SIG-M5 (cell line): ENCODE results near the gene OTX1.
"Not testable (repeated sequence)": the region's sequence is repeated elsewhere in the genome, so short reads cannot be mapped to it uniquely, and the experiment has no call there.

ENCODE experiments used
- DNase-seq: peaks from one replicate; lab custom pipeline; 2025; lab: John Stamatoyannopoulos, UW

The OTX1 gene

DNA sequence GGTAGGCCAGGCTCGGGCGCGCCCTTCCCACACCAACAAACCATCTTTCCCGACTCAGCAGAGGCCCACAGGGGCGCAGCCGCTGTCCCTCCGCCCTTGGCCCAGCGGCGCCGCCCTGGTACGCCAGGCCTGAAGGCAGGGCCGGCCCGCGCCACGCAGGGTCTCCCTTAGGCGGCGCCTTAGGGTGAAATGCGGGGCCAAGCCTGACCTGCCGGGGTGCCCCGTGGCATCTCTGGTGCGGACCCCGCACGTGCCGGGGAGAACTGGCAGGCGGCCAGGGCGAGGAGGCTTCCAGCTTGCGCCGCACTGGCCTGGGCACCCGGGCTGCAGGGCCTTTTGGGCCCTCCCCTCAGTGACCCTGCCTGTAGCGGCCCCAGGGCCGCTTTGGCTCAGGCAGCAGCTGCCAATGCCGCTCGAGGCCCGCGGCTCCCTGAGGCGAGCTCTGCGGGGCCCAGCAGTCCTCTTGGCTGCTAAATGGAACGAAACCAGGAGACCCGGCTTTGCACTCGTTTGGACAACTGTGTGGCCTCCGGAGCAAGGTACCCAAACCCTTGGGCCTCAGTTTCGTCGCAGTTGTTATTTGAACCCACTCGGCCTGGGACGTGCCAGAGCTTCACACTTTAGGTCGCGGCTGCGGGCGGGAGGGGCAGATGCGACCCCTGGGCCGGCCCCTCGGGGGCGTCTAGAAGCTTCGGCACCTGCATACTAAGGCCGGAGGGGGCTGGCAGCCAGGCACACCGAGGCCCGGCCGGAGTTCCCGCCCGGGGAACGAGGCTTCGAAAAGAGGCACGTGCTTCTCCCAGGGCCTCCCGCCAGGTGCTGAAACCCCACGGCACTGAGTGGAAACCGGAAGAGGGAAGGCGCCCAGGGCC is 8.5 kb downstream of the OTX1 start:
- no peak for DNase-seq

DNA sequence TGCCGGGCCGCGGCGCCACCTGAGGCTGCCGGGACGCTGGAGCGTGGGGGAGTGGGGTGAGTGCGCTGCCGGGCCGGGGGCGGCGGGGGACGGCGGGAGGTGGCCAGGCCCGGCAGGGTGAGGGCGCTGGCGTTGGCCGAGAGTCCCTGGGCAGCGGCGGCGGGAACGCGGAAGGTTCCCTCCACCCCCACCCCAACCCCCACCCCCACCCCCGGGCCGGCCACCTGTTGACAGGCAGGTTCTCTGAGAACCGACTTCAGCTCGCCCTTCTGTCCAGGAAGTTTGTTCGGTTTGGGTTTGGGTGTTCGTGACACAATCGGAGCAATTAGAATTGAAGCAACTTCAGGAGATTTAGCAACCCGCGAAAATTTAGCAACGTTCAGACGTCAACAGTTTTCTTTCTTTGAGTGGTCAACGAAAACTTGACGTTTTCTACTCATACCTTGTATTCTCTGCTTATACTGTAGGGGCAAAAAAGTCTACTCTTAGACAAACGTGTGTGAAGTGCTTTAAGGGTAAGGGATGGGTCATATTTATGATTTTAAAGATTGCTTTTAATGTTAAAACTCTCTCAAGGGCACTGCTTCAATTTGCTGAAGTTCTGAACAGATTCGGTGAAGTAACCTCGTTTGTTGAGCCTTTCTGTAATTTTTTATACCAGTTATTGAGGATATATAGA is 9.3 kb downstream of the OTX1 start:
- no peak for DNase-seq

DNA sequence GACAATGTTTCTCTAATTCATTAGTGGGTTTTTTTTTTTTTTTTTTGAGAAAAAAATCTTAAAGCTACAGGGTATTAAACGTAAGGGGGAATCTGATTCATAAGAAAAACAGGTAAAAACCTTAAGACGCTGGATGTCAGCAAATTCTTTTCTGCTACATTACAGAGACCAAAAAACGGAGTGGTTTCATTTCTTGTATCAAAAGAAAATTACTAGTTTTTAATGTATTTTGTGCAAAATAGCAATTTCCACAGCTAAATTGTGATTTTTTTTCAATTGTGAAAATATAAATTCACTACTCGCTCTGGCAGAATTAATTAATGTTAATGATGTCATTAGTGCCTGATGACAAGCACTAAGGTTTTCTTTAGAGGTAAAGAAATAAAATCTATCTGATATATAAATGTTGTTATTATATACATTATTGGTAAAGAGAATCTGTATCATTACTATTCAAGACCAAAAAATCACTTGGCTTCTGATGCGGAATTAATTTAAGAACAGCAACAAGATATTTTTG is 9.9 kb downstream of the OTX1 start:
- DNase-seq: no peak

DNA sequence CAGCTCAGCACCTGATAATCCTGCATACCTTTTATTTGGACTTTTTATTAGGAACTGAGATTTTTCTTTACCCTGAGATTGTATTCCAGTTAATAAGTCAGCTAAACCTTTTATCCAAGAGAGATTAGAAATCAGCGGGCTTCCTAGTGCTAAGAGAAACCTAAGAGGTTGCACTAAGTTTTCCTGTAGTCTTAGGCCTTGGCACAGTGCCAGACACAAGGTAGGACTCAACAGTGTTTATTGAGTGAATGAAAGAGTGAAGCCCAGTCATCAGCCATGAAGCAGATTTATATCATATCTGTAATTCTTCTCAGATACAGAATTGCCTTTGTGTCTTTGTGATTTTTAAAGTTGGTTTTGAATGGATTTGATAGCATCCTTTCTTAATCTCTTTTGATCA is 13.6 kb downstream of the OTX1 start:
- no peak for DNase-seq

DNA sequence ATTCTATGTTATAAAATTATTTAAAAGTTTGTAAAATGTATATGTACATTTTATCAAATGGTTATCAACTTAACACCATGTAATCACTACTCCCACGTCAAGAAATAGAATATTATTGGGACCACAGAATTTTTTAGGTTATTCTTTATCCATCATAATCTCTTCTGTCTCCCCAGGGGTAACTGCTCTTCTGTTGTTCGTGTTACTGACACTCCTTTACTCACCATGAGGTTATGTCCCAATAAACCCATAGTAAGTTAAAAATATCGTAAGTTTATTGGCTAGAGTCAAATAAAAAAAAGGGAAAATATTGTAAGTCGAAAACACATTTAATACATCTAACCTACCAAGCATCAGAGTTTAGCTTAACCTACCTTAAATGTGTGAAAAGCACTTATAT is 14.0 kb downstream of the OTX1 start:
- no peak for DNase-seq

DNA sequence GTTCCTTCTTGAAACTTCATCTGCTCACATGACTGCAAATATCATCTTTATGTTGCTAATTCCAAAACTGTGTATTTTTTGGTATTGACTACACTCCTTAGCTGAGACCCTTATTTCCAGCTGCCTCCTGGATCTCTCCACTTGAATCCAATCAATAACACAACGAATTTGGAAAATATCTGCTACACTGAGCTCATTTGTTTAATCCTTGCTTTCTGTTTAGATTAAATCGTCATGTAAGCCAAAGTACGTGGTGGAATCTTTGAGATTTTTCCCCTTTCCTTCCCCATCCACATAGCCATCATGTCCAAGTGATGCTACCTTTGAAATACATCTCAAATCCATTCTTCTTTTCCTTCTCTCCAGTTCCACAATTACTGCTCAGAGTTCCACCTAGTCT is 15.6 kb downstream of the OTX1 start:
- DNase-seq: no peak

DNA sequence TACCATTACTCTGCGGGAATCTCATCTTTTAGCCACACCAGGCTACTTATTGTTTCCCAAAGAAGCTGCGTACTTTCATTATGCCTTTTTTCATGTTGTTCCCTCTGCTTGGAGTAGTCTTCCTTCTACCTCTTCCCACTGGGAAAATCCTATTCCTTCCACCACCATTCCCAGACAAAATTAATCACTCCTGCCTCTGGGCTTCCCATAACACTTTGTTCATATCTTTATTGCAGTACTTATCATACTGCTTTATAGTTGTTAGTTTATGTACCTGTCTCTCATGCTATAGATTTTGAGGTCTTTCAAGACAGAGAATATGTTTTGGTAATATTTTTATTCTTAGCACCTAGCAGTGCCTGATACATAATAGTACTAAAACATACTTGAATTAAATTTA is 16.2 kb downstream of the OTX1 start:
- DNase-seq: no peak

DNA sequence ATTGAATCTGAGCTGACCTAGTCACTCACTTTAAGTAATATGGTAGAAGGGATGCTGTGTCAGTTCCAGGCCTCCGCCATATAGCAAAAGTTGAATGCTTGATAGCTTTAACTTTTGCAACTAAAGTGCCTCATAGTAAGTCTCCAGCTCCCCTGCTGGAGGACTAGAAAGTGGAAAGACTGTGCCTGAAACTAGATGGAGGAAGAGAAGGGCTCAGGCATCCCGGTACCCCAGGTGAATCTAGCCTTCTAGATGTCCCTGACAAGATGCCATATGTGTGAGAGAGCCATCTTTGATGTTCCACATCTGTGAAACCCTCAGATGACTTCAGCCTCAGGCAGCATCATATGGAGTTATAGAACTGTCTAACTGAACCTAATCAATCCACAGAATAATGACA is 21.0 kb downstream of the OTX1 start:
- DNase-seq: no peak

DNA sequence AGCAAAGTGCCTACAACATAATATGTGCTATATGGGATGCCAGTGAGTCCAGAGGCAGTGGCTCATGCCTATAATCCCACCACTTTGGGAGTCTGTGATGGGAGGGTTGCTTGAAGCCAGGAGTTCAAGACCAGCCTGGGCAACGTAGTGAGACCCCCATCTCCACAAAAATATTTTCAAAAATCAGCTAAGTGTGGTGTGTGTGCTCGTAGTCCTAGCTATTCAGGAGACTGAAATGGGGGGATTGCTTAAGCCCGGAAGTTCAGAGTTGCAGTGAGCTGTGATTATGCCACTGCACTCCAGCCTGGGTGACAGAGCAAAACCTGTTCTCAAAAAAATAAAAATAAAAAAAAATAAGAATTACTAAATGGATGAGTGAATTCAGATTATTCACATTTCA is 23.4 kb downstream of the OTX1 start:
- DNase-seq: no peak

DNA sequence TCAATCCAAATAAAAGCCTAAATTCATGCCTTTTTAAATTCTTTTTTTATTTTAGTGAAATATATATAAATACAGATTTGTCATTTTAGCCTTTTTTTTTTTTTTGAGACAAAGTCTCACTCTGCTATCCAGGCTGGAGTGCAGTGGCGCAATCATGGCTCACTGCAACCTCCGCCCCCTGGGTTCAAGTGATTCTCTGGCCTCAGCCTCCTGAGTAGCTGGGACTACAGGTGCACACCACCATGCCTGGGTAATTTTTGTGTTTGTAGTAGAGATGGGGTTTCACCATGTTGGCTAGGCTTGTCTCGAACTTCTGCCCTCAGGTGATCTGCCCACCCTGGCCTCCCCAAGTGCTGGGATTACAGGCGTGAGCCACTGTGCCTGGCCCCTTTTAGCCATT is 23.8 kb downstream of the OTX1 start:
- not testable (repeated sequence) for DNase-seq

DNA sequence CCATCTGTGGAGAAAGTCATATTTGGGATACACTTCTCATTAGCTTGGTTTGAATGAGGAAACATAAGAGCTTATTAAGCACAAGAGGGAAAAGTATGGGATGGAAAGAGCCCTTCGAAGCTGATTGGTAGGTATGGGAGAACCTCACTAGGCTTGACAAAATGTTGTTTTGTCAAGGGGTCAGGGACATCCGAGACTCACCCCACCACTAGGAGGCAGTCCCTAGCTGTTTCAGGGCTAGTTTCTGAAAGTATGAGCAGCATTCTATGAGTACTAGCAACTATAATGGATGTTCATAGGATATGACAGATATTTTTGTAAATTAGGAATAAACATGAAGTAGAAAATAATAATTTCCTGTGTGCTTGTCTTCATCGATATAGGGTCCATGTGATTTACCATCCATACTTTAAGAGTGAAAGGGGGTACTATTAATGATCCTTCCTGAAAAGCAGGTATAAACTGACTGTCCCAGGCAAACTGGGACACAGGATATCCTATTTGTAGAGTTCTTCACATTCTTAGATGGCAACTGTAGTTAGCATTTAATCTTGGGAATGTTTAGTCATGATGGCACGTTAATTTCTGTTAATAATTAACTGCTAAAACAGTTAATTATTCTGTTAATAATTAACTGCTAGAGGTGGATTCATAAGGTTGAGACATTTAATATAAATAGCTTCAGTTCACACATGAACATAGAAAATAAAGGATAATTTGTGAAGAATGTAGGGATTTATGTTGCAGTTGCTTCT is 28.4 kb downstream of the OTX1 start:
- DNase-seq: no peak

DNA sequence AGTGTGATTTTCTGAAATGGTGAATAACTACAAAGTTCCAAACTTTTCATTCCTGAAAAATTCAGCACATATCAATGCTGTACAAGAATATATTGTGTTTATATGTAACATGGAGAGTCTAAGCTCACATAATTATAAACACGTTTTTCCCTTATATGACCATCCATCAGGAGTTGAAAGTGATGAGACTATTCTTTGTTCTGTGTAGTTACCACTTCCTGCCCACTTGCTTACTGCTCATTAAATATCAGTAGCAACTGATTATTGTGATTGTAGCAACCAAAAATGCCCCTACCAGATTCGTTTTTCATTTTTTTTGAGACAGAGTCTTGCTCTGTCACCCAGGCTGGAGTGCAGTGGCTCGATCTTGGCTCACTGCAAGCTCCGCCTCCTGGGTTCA is 30.8 kb downstream of the OTX1 start:
- DNase-seq: no peak

DNA sequence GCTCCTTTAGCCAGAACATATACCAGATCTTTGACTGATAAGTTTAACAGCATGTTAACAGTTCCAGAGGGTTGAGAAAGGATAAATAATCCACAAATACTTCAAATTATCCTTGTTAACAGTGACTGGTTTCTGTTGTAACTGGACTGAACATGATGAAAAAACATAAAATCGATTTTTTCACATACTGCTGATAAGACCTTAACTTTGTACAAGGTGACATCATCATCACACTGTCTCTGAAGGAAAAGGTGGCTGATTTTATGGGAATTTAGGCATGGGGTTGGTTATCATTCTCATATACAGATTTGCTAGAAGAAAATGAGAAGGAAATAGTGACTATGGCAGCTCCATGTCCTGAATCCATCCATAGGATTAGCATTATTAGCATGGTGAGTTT is 36.1 kb downstream of the OTX1 start:
- DNase-seq: no peak

DNA sequence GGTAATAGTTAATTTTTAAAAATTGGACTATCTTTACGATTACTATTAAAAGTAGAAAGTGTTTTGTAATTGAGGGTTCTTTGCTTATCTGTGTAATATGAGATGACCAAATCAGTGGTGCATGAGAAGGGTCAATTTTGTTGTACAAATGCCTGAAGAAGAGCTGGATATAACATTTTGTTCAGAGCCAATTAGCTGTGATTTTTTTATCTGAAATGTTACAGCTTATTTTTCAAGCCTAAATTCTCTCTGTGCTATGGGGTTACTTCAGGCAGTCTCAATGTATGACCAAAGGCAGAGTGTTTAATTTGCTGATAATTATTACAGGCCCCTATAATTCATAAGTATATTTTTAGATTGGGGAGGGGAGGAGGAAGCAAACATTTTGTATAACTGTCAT is 41.8 kb downstream of the OTX1 start:
- no peak for DNase-seq

DNA sequence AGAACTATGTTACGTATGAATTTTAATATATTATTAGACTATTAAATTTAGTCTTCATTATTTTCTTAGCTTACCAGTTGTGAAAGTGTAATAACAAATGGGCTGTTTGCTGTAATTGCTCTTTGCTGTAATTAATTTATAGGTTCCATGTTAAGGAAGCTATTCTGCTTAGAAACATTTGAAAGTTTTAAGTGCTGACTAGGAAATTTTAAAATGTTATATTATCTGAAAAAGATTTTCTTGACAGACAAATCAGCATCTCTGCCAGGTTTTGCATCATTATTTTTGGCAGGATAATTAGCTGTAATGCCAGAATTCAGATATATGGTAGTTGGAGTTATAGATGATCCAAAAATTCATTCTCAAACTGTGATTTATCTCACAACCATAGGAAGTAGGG is 42.2 kb downstream of the OTX1 start:
- DNase-seq: no peak

DNA sequence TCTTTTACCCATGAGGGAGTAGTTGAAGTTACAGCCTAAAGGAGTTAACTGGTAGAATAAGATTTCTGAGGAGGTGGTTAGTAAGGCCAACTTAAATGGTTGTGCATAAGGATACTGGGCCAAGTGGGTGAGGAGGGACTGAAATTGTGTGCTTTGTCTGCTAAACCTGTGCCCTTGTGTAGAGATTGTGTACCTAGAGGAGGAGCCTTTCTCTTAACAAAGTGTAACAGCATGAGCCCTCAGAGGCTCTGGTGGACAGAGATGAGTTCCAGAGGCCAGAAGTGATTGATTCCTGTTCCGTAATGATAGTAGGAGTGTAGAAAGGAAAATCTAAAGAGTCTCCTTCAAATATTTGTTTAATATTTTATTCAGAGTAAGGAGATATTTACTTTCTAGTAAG is 42.9 kb downstream of the OTX1 start:
- no peak for DNase-seq

DNA sequence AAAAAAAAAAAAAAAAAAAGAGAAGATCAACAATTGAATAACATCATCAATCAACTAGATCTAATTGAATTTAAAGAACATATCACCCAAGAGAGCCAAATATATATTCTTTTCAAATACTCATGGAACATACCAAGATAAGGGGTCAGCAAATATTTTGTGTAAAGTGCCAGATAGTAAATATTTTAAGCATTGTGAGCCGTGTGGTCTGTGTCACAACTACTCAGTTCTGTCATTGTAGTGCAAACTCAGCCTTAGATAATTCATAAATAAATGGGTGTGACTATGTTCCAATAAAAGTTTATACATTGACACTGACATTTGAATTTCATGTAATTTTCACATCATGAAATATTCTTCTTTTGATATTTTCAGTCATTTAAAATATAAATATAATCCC is 45.9 kb downstream of the OTX1 start:
- no peak for DNase-seq

DNA sequence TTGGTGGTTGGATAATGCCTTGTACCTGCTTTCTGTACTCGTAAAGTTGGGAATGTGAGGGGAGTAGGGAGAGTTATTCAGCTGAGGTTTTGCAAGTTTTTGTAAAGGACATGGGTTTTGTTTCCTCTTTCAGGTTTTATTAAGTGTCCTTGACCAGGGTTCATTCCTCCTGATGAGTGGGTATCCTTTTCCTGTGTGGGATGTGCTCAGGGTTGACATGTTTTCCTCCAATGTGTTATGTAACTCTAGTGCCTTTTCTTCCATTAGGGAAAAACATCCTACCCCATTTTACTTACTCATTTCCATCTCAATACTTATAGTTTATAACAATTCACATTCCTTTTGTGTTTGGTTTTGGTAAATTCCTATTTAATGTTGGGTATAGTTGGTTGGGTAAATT is 48.4 kb downstream of the OTX1 start:
- no peak for DNase-seq

DNA sequence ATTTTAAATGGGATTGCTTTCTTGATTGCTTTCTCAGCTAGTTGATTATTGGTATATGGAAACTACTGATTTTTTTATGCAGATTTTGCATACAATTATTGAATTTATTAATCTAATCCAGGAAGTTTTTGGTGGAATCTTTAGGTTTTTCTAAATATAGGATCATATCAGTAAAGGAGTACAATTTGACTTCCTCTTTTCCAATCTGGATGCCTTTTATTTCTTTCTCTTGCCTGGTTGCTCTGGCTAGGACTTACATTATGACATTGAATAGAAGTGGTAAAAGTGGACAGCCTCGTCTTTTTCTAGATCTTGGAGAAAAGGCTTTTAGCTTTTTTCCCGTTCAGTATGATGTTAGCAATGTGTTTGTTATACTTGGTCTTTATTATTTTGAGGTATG is 51.3 kb downstream of the OTX1 start:
- no peak for DNase-seq

DNA sequence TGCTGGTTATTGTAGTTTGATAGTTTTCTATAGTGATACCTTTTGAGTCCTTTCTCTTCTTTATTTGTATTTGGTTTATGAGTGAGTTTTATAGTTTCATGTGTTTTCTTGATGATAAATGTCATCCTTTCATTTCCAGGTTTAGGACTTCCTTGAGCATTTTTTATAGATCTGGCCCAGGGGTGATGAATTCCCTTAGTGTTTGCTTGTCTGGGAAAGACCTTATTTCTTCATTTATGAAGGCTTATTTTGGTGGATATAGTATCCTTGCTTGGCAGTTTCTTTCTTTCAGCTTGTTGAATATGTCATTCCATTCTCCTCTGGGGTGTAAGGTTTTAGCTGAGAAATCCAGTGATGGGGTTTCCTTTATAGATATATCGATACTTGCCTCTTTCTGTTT is 53.9 kb downstream of the OTX1 start:
- no peak for DNase-seq
